HCT116 (cell line): ENCODE measurements around the gene PRKCH. TPM values are rescaled to one million over a fixed set of nuclear protein-coding genes. Genes with fewer than 3 reads are reported as not detected.

Experiments used
- ATAC-seq: fragments of 200-7000 bp; cut with Tn5 transposase; 2 replicates; pipeline ENCODE4 v1.9.1; 2020; ENCODE audit warnings: mild to moderate bottlenecking, moderate library complexity
- BruUV-seq: library from RNA; stranded (reverse); fragments of 400-500 nt; replicated peaks from 2 replicates; lab custom pipeline; 2021; lab: Mats Ljungman, UMichigan
- CTCF ChIA-PET: fragments of 300-600 bp; sonication (Branson Sonifier 250); formaldehyde crosslinking; loops from one replicate; lab custom pipeline; 2021; ENCODE audit warnings: antibody characterized with exemption; lab: Charles Lee
- POLR2A ChIA-PET: fragments of 300-600, 350-600 bp; sonication (Branson Sonifier 250); formaldehyde crosslinking; loops from one replicate; lab custom pipeline; 2021; ENCODE audit warnings: antibody characterized with exemption; lab: Charles Lee
- RAD21 ChIA-PET, 2 experiments: fragments of 300-600 bp; sonication (Branson Sonifier 250); formaldehyde crosslinking; loops; one replicate each; lab custom pipeline; 2023; ENCODE audit warnings: low total read pairs in 2 of 2; ENCODE audit not compliant: uncharacterized antibody in 2 of 2, unreplicated experiment in 2 of 2, low non-redundant PET in 1 of 2; lab: Charles Lee
- DNase-seq: peaks from one replicate; pipeline ENCODE4 v3.0.0-alpha.2; 2010; ENCODE audit warnings: low read depth, low spot score
- H2AFZ ChIP-seq: fragments of 200-600 bp; shearing (Covaris generic), sonication (generic); 2 replicates; pipeline ENCODE4 v1.6.1; 2017; ENCODE audit warnings: low read depth, mixed run types, mixed read lengths, antibody characterized with exemption, low read length; ENCODE audit not compliant: poor library complexity, severe bottlenecking
- H3K27ac ChIP-seq: 2 replicates; pipeline ENCODE4 v1.5.1; 2012; ENCODE audit warnings: low read depth, low read length
- H3K27me3 ChIP-seq: fragments of 200-600 bp; sonication (generic); 2 replicates; pipeline ENCODE4 v1.6.1; 2016; ENCODE audit warnings: mixed run types, low read length, mixed read lengths; ENCODE audit not compliant: insufficient read depth
- H3K36me3 ChIP-seq, 2 experiments: fragments of 200-500 bp in 1 of 2; fragments of 200-600 bp in 1 of 2; sonication (Bioruptor generic) in 1 of 2; sonication (generic) in 1 of 2; 2 replicates each; pipeline versions ENCODE4 v1.5.1 to v1.6.1; 2014 to 2016; ENCODE audit warnings: low read length in 2 of 2, inconsistent platforms in 1 of 2, mixed read lengths in 1 of 2, mixed run types in 1 of 2; ENCODE audit not compliant: insufficient read depth in 2 of 2, control insufficient read depth in 1 of 2
- H3K4me1 ChIP-seq, 2 experiments: fragments of 200-600 bp in 1 of 2; sonication (generic) in 1 of 2; 2 replicates each; pipeline versions ENCODE4 v1.5.1 to v1.6.1; 2012 to 2017; ENCODE audit warnings: low read length in 2 of 2, inconsistent platforms in 1 of 2, mild to moderate bottlenecking in 1 of 2, mixed read lengths in 1 of 2, mixed run types in 1 of 2, moderate library complexity in 1 of 2; ENCODE audit not compliant: insufficient read depth in 2 of 2, control insufficient read depth in 1 of 2
- H3K4me2 ChIP-seq: fragments of 200-600 bp; sonication (generic); 2 replicates; pipeline ENCODE4 v1.6.1; 2017; ENCODE audit warnings: mixed run types, low read length, mixed read lengths
- H3K4me3 ChIP-seq, 2 experiments: fragments of 200-600 bp in 1 of 2; sonication (generic) in 1 of 2; replicated peaks in 1 of 2; 2 replicates each; pipeline ENCODE4 v1.5.1; 2011 to 2016; ENCODE audit warnings: low read length in 2 of 2, control low read depth in 1 of 2, low read depth in 1 of 2, mild to moderate bottlenecking in 1 of 2, mixed read lengths in 1 of 2, mixed run types in 1 of 2
- H3K79me2 ChIP-seq: fragments of 200-600 bp; sonication (generic); 2 replicates; pipeline ENCODE4 v1.6.1; 2017; ENCODE audit warnings: mild to moderate bottlenecking, mixed run types, low read length, moderate library complexity, mixed read lengths; ENCODE audit not compliant: insufficient read depth
- H3K9ac ChIP-seq: fragments of 200-600 bp; sonication (generic); 2 replicates; pipeline ENCODE4 v1.6.1; 2016; ENCODE audit warnings: low read length, mixed read lengths
- H3K9me2 ChIP-seq: fragments of 200-600 bp; sonication (generic), shearing (Covaris generic); 2 replicates; pipeline ENCODE4 v1.6.1; 2017; ENCODE audit warnings: mixed run types, mild to moderate bottlenecking, moderate library complexity; ENCODE audit not compliant: insufficient read depth
- H3K9me3 ChIP-seq, 2 experiments: fragments of 200-500 bp in 1 of 2; fragments of 200-600 bp in 1 of 2; sonication (Bioruptor generic) in 1 of 2; sonication (generic) in 1 of 2; 2 replicates each; pipeline ENCODE4 v1.6.1; 2014 to 2017; ENCODE audit warnings: low read length in 2 of 2, mixed read lengths in 2 of 2, inconsistent platforms in 1 of 2, low read depth in 1 of 2, mild to moderate bottlenecking in 1 of 2, mixed run types in 1 of 2, moderate library complexity in 1 of 2; ENCODE audit not compliant: control insufficient read depth in 1 of 2, insufficient read depth in 1 of 2
- H4K20me1 ChIP-seq: fragments of 200-600 bp; sonication (generic), shearing (Covaris generic); 2 replicates; pipeline ENCODE4 v1.6.1; 2017; ENCODE audit warnings: mixed run types, mild to moderate bottlenecking, moderate library complexity; ENCODE audit not compliant: insufficient read depth
- CBX3 ChIP-seq: IDR thresholded peaks from 2 replicates; pipeline ENCODE4 v1.6.1; 2012; ENCODE audit warnings: low read depth
- ELF1 ChIP-seq: IDR thresholded peaks from 2 replicates; pipeline ENCODE4 v1.6.1; 2012; ENCODE audit warnings: low read depth, borderline replicate concordance
- FOSL1 ChIP-seq: IDR thresholded peaks from 2 replicates; pipeline ENCODE4 v1.6.1; 2012; ENCODE audit warnings: low read depth
- POLR2A ChIP-seq: IDR thresholded peaks from 2 replicates; pipeline ENCODE4 v1.7.0; 2011; ENCODE audit warnings: borderline replicate concordance; ENCODE audit not compliant: insufficient read depth, insufficient read length; ENCODE audit errors: extremely low read depth
- SP1 ChIP-seq: IDR thresholded peaks from 2 replicates; pipeline ENCODE4 v1.6.1; 2012; ENCODE audit warnings: low read depth
- ZNF274 ChIP-seq: fragments of 200-500 bp; sonication (Bioruptor generic); IDR thresholded peaks from 2 replicates; pipeline ENCODE4 v1.6.1; 2014; ENCODE audit warnings: mild to moderate bottlenecking, low read depth, low read length, inconsistent platforms
- intact Hi-C: fragments of 100-400 bp; cut with micrococcal nuclease; formaldehyde crosslinking; loops from 2 replicates; pipeline ENCODE4 v1.10.0; 2022
- total RNA-seq: library from RNA; stranded (reverse); gene quantifications from one replicate; pipeline ENCODE4 v1.2.1, GENCODE V29; 2021; ENCODE audit not compliant: unreplicated experiment
- TF ChIP-seq, protein P1 (sequence below): IDR thresholded peaks from 2 replicates; pipeline ENCODE4 v1.6.1; 2012; ENCODE audit warnings: low read depth
- TF ChIP-seq, protein P2 (sequence below): IDR thresholded peaks from 2 replicates; pipeline ENCODE4 v1.6.1; 2012

The PRKCH gene
- total RNA-seq, 1 experiment from 2014 or later, result 16.6 TPM

DNA sequence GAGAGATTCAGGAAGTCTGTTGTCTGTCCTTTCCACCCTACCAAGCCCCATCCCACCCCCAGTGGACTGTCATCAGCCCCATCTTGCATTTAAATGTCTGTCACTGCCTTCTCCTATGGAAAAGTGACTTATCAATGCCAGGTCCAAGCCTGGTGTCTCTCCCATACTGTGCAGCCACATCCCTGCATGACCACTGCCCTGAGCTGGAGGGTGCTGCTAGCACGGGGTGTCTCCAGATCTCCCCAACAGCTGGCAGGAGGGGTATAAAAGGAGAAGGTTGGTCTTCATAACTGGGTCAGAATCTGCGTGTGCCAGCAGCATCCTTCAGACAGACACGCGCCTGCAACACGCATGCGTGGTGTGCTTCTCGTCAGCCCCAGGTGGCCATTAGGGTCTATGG lies 219.6 kb downstream of the PRKCH start:
- TF ChIP-seq, protein P1, sequence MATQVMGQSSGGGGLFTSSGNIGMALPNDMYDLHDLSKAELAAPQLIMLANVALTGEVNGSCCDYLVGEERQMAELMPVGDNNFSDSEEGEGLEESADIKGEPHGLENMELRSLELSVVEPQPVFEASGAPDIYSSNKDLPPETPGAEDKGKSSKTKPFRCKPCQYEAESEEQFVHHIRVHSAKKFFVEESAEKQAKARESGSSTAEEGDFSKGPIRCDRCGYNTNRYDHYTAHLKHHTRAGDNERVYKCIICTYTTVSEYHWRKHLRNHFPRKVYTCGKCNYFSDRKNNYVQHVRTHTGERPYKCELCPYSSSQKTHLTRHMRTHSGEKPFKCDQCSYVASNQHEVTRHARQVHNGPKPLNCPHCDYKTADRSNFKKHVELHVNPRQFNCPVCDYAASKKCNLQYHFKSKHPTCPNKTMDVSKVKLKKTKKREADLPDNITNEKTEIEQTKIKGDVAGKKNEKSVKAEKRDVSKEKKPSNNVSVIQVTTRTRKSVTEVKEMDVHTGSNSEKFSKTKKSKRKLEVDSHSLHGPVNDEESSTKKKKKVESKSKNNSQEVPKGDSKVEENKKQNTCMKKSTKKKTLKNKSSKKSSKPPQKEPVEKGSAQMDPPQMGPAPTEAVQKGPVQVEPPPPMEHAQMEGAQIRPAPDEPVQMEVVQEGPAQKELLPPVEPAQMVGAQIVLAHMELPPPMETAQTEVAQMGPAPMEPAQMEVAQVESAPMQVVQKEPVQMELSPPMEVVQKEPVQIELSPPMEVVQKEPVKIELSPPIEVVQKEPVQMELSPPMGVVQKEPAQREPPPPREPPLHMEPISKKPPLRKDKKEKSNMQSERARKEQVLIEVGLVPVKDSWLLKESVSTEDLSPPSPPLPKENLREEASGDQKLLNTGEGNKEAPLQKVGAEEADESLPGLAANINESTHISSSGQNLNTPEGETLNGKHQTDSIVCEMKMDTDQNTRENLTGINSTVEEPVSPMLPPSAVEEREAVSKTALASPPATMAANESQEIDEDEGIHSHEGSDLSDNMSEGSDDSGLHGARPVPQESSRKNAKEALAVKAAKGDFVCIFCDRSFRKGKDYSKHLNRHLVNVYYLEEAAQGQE, result no peak
- TF ChIP-seq, protein P2, sequence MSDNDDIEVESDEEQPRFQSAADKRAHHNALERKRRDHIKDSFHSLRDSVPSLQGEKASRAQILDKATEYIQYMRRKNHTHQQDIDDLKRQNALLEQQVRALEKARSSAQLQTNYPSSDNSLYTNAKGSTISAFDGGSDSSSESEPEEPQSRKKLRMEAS, result no peak
- TF ChIP-seq SP1 (no peak), ELF1 (no peak), POLR2A (no peak), CBX3 (no peak), ZNF274 (no peak), FOSL1 (no peak)
- Histone ChIP-seq H3K27me3 (no peaks in the 10 kb centered on the region), H3K79me2 (no peaks in the 10 kb centered on the region), H2AFZ (no peak overlapping the region), H3K36me3 (no peaks in the 10 kb centered on the region), H4K20me1 (no peaks in the 10 kb centered on the region), H3K4me3 (no peak overlapping the region), H3K4me1 (peaks cover 34% of the 10 kb centered on the region in 2 experiments), H3K4me2 (no peak overlapping the region), H3K9me3 (no peaks in the 10 kb centered on the region), H3K27ac (no peak overlapping the region), H3K9me2 (no peaks in the 10 kb centered on the region), H3K9ac (no peak overlapping the region)
- intact Hi-C loops, result no loop called here
- ChIA-PET POLR2A (interaction anchor here (5.2 kb wide), 1 partner anchor 20 kb away, joined by 41 read pairs; no protein-coding TSS in a partner anchor), RAD21 (no interaction called here), CTCF (no interaction called here)
- ATAC-seq (no peak), DNase-seq (no peak)
- no TSS peak for BruUV-seq
